ENCODE measurements around the gene INPP5A.

DNA sequence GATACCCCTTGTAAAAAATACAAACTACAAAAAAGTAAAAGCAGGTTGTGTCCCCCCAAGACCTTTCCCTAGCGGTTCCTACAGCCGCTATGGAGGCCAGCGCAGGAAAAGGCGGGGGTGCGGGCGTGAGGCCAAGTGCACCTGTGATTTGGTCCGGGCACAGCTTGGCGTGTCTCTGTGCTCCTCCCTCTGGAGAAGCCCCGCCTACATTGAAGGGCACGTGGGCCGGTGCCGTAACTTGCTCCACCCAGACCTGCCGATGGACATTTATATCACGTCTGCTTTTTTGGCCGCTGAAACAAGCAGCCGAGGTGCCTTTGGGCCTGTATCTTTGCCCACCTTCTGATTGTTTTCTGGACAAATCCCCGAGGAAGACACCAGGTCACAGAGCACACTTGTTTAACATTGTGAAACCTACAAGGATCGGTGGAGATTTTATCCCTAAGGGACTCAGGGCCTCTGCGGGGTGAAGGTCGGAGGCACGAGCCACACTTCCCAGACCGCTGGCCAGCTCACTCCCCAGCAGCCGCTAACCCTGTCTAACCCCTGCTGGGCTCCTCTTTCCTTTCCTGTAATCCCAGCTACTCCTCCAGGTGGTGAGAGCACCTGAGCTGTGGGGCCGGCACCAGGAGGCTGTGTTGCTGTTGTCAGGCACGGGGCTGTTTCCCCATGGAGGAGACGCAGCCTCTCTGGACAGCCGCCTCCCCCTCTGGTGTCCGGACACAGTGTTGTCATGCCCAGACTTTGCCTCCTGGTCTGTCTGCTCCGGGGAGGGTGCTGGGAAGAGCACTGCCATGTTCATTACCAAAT is 18.8 kb upstream of the INPP5A start:
- TF ChIP-seq ZNF274 (IDR thresholded peaks at IDR 0.05; ENCODE audit: low read depth, low read length), result no peak
- no peak for TF ChIP-seq YY1 (IDR thresholded peaks at IDR 0.05; ENCODE audit: insufficient read depth, insufficient read length)
